ENCODE measurements around the gene ASXL2. TPM values are rescaled to one million over a fixed set of nuclear protein-coding genes. Genes with fewer than 3 reads are reported as not detected.

ASXL2 gene
- total RNA-seq, 1 experiment from 2014 or later: 32.7 TPM

GRCh38 chr2:25905126-25905525 is 26.8 kb upstream of the ASXL2 start:
- Histone ChIP-seq H3K56ac (ENCODE audit: insufficient read length, low read depth, low read length) (no peak overlapping the region), H3K79me2 (ENCODE audit: insufficient read depth, low read length) (no peaks in the 10 kb centered on the region; the same call in 1 of the 2 replicates), H4K8ac (replicated peaks; ENCODE audit: insufficient read length, low read depth, low read length) (no peak overlapping the region), H3K23ac (ENCODE audit: insufficient read length, low read depth, low read length) (no peak overlapping the region), H3K79me1 (ENCODE audit: insufficient read depth, low read depth, low read length, poor library complexity, severe bottlenecking) (no peaks in the 10 kb centered on the region), H3K27me3 (ENCODE audit: insufficient read depth, low read length) (no peaks in the 10 kb centered on the region), H2AFZ (ENCODE audit: low read length) (no peak overlapping the region), H3K27ac (ENCODE audit: insufficient read length, low read depth, low read length) (no peak overlapping the region), H3K14ac (ENCODE audit: insufficient read depth, low read length) (no peak overlapping the region), H2BK20ac (ENCODE audit: low read depth, low read length, poor library complexity, severe bottlenecking) (no peak overlapping the region), H3K9ac (ENCODE audit: extremely low read depth, insufficient read length, low read length) (no peak overlapping the region), H4K5ac (ENCODE audit: insufficient read length, low read depth, low read length) (no peak overlapping the region), H3K4ac (ENCODE audit: low read depth, low read length) (no peak overlapping the region), H2BK120ac (ENCODE audit: low read depth, low read length, poor library complexity, severe bottlenecking) (no peak overlapping the region), H3K9me3 (ENCODE audit: control insufficient read depth, low read depth, low read length) (no peaks in the 10 kb centered on the region), H3K18ac (ENCODE audit: insufficient read length, low read depth, low read length) (no peak overlapping the region), H2AK5ac (ENCODE audit: insufficient read length, low read length) (no peak overlapping the region), H2BK12ac (ENCODE audit: insufficient read length, low read depth, low read length) (no peak overlapping the region), H4K91ac (ENCODE audit: insufficient read length, low read depth, low read length) (no peak overlapping the region), H2BK5ac (ENCODE audit: insufficient read length, low read length) (no peak overlapping the region), H4K20me1 (ENCODE audit: control insufficient read depth, insufficient read depth, insufficient read length) (no peaks in the 10 kb centered on the region), H3K23me2 (ENCODE audit: insufficient read length, low read depth, low read length, poor library complexity, severe bottlenecking) (no peaks in the 10 kb centered on the region), H3K4me1 (ENCODE audit: insufficient read depth, low read length) (no peaks in the 10 kb centered on the region), H3T11ph (ENCODE audit: low read length) (no peak overlapping the region), H2BK15ac (ENCODE audit: low read depth, low read length) (no peak overlapping the region), H3K4me2 (ENCODE audit: insufficient read depth, insufficient read length, low read length) (no peak overlapping the region)
- no peaks in the 10 kb centered on the region; a peak in 2 of 5 replicates for H3K9me3 Mint-ChIP-seq
- H3K4me3 Mint-ChIP-seq: no peak overlapping the region
- no CpG with 5 or more reads among the region's 2 CpGs for WGBS (ENCODE audit: extremely low coverage, insufficient read length, low lambda C conversion rate)
- DNase-seq: no peak
- H3K36me3 Mint-ChIP-seq (ENCODE audit: insufficient read depth in 1 of 3, low read depth in 3 of 3): no peaks in the 10 kb centered on the region
- no peak for TF ChIP-seq CTCF (conservative IDR thresholded peaks at IDR 0.05)
- no peaks in the 10 kb centered on the region for H3K4me1 Mint-ChIP-seq
- no peak overlapping the region for H3K27ac Mint-ChIP-seq
- H3K27me3 Mint-ChIP-seq (ENCODE audit: low read depth): peaks cover 1% of the 10 kb centered on the region
